ENCODE measurements around the gene C16orf96. TPM values are rescaled to one million over a fixed set of nuclear protein-coding genes. Genes with fewer than 3 reads are reported as not detected.

The C16orf96 gene
- total and polyA plus RNA-seq, 2 of the 13 experiments (the other 11 are each of a cell fraction or from before 2014, with no cell fraction given) = 0.03 TPM; not detected in 1

DNA sequence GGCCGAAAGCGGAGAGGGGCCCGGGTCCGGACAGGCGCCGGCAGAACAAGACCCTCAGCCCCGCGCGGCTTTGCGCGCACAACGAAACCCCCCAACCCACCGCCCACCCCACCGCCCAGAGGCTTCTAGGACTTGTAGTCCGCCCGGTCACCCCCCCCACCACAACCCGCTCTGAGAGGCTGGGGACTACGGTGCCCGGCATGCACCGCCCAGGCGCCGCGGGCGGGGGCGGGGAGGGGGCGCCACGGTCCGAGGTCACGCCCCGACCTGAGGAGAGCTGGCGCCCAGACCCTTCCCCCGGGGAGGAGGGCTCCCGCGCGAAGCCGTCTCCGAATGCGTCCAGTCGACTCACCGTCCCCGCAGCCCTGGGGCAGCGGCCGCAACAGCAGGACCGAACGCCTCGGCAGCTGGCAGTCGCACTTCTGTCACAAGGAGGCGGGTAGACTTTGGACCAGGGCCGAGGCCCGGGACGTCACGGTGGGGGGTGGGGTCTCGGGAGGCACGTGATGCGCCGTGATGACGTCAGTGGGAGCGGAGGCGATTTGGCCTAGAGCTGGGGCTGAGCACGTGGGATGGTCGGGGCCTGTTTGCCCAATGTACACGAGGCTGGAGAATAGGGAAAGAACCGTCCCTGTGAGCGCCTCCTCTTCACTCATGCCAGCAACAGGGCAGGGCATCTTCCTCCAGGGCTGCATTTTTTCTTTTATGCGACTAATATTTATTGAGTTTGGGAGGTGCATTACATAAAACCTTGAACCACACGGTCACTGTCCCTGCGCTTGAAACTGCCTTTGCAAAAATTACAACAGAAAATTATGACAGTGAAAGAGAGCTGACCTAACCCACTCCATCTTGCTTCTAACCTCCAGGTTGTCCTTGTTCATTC lies 17.5 kb upstream of the C16orf96 start, which contains the start of gene CDIP1 (continued):
- TF ChIP-seq, protein P1, sequence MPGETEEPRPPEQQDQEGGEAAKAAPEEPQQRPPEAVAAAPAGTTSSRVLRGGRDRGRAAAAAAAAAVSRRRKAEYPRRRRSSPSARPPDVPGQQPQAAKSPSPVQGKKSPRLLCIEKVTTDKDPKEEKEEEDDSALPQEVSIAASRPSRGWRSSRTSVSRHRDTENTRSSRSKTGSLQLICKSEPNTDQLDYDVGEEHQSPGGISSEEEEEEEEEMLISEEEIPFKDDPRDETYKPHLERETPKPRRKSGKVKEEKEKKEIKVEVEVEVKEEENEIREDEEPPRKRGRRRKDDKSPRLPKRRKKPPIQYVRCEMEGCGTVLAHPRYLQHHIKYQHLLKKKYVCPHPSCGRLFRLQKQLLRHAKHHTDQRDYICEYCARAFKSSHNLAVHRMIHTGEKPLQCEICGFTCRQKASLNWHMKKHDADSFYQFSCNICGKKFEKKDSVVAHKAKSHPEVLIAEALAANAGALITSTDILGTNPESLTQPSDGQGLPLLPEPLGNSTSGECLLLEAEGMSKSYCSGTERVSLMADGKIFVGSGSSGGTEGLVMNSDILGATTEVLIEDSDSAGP (CRISPR knock-in tag; IDR thresholded peaks at IDR 0.05; ENCODE audit: borderline replicate concordance) = peak; percentile 94
- peak; percentile 89; the same call in 1 of the 2 replicates for TF ChIP-seq ATAD3A (CRISPR knock-in tag; IDR thresholded peaks at IDR 0.05)
- TF ChIP-seq NFATC3 (CRISPR knock-in tag; IDR thresholded peaks at IDR 0.05) = peak; percentile 98
- TF ChIP-seq HES4 (CRISPR knock-in tag; IDR thresholded peaks at IDR 0.05; ENCODE audit: borderline replicate concordance) = peak; percentile 100
- TF ChIP-seq KLF9 (CRISPR knock-in tag; IDR thresholded peaks at IDR 0.05; ENCODE audit: low read depth) = peak; percentile 99
- TF ChIP-seq, protein P2, sequence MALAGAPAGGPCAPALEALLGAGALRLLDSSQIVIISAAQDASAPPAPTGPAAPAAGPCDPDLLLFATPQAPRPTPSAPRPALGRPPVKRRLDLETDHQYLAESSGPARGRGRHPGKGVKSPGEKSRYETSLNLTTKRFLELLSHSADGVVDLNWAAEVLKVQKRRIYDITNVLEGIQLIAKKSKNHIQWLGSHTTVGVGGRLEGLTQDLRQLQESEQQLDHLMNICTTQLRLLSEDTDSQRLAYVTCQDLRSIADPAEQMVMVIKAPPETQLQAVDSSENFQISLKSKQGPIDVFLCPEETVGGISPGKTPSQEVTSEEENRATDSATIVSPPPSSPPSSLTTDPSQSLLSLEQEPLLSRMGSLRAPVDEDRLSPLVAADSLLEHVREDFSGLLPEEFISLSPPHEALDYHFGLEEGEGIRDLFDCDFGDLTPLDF (CRISPR knock-in tag; IDR thresholded peaks at IDR 0.05) = peak; percentile 75
- peak; percentile 94; the same call in 1 of the 2 replicates for TF ChIP-seq TEF (CRISPR knock-in tag; IDR thresholded peaks at IDR 0.05)
- peak; percentile 94 for TF ChIP-seq HNF4A (CRISPR knock-in tag; IDR thresholded peaks at IDR 0.05)
- TF ChIP-seq KMT2A (CRISPR knock-in tag; IDR thresholded peaks at IDR 0.05) = peak; percentile 74
- TF ChIP-seq, protein P3, sequence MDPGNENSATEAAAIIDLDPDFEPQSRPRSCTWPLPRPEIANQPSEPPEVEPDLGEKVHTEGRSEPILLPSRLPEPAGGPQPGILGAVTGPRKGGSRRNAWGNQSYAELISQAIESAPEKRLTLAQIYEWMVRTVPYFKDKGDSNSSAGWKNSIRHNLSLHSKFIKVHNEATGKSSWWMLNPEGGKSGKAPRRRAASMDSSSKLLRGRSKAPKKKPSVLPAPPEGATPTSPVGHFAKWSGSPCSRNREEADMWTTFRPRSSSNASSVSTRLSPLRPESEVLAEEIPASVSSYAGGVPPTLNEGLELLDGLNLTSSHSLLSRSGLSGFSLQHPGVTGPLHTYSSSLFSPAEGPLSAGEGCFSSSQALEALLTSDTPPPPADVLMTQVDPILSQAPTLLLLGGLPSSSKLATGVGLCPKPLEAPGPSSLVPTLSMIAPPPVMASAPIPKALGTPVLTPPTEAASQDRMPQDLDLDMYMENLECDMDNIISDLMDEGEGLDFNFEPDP (CRISPR knock-in tag; conservative IDR thresholded peaks at IDR 0.05) = peak; percentile 99
- peak; percentile 91 for TF ChIP-seq ARID4A (CRISPR knock-in tag; IDR thresholded peaks at IDR 0.05; ENCODE audit: borderline replicate concordance)
- TF ChIP-seq, protein P4, sequence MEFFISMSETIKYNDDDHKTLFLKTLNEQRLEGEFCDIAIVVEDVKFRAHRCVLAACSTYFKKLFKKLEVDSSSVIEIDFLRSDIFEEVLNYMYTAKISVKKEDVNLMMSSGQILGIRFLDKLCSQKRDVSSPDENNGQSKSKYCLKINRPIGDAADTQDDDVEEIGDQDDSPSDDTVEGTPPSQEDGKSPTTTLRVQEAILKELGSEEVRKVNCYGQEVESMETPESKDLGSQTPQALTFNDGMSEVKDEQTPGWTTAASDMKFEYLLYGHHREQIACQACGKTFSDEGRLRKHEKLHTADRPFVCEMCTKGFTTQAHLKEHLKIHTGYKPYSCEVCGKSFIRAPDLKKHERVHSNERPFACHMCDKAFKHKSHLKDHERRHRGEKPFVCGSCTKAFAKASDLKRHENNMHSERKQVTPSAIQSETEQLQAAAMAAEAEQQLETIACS (CRISPR knock-in tag; IDR thresholded peaks at IDR 0.05) = no peak; the same call in 1 of the 2 replicates
- no peak for TF ChIP-seq PHB2 (IDR thresholded peaks at IDR 0.05; ENCODE audit: partially characterized antibody)
- TF ChIP-seq ARNT2 (CRISPR knock-in tag; IDR thresholded peaks at IDR 0.05; ENCODE audit: low read depth) = peak; percentile 100
- no peak; the same call in none of the 2 replicates for TF ChIP-seq STAT5B (CRISPR knock-in tag; IDR thresholded peaks at IDR 0.05)
- peak; percentile 84 for TF ChIP-seq ZNF777 (CRISPR knock-in tag; IDR thresholded peaks at IDR 0.05)
- TF ChIP-seq TOPORS (CRISPR knock-in tag; IDR thresholded peaks at IDR 0.05) = peak; percentile 100
- peak; percentile 97 for TF ChIP-seq KMT2B (CRISPR knock-in tag; IDR thresholded peaks at IDR 0.05)

Data from HepG2 (cell line).